ENCODE measurements around the gene HMGCR. TPM values are rescaled to one million over a fixed set of nuclear protein-coding genes. Genes with fewer than 3 reads are reported as not detected.

Gene HMGCR
- total RNA-seq, 5 donors from 2014 or later (not counting 1 experiment from before 2014, with no cell fraction given): 29.6 to 47.2 (median 41.6) TPM

DNA sequence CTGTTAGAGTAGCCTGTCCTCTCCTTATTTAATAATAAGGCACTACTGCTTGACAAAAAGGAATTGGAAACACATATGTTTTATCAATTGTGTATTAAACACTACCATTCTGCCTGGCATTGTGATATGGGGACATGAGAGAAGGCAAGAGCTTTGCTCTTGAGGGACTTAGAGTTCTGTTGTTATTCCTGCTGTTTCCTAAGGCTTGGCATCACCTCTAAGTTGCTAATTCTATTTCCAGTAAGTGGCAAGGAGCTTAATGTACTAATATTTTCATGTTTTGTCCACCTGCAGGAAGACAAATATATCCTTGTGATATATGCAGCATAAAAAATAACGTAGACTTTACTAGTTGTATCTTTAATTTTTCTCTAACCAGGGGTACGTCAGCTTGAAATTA, 12.6 kb downstream of the HMGCR start:
- Histone ChIP-seq H3K4me1 (ENCODE audit: control insufficient read depth in 1 of 2, extremely low read depth in 1 of 2, insufficient read depth in 2 of 2, low read length in 2 of 2) (no peaks in the 10 kb centered on the region), H3K27me3 (replicated peaks in 1 of 2; ENCODE audit: control insufficient read depth in 2 of 2, extremely low read depth in 1 of 2, insufficient read depth in 2 of 2, low read length in 1 of 2) (no peaks in the 10 kb centered on the region), H3K36me3 (ENCODE audit: control insufficient read depth in 2 of 2, extremely low read depth in 1 of 2, insufficient read depth in 1 of 2, low read length in 1 of 2) (peaks cover 9 to 66% of the 10 kb centered on the region in 2 donors), H3K27ac (ENCODE audit: low read length) (no peak overlapping the region), H3K9me3 (no peaks in the 10 kb centered on the region), H3K4me3 (ENCODE audit: control insufficient read depth in 1 of 2, extremely low read depth in 1 of 2, low read length in 1 of 2) (no peak overlapping the region)
- DNase-seq (no peak), ATAC-seq (replicated peaks in 1 of 4) (no peak)
- POLR2A ChIA-PET: interaction anchor here in 1 of 2 donors (1.0 kb wide), 1 partner anchor 9 kb away, joined by 3 read pairs; no protein-coding TSS in a partner anchor
- Mint-ChIP-seq H3K9me3 (no peaks in the 10 kb centered on the region), H3K36me3 (peaks cover 62% of the 10 kb centered on the region), H3K27ac (no peak overlapping the region), H3K4me1 (peaks cover 0 to 2% (median 1%) of the 10 kb centered on the region in 3 donors), H3K27me3 (no peaks in the 10 kb centered on the region), H3K4me3 (no peak overlapping the region)
- WGBS (ENCODE audit: insufficient coverage): no CpG with 5 or more reads among the region's 2 CpGs
- CTCF ChIA-PET: no interaction called here

DNA sequence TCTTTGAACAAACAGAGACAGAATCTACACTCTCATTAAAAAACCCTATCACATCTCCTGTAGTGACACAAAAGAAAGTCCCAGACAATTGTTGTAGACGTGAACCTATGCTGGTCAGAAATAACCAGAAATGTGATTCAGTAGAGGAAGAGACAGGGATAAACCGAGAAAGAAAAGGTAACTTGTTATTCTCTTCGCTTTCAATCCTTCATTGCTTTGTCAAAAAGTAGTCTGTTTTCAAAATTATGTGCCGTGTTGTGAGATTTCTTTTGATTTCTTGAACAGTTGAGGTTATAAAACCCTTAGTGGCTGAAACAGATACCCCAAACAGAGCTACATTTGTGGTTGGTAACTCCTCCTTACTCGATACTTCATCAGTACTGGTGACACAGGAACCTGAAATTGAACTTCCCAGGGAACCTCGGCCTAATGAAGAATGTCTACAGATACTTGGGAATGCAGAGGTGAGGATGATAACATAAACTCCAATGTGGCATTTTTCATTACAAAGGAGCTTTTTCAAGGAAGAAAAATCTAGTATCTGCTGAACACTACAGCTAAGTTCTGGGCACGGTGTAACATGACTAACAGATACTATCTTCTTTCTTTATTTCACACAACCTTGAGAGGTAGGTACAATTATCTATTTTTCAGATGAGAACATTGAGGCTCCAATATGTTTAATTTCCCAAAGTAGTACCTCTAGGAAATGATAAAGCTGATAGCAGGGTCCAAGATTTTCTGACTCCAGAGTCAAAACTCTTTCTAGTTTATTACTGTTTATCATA, 14.3 kb downstream of the HMGCR start:
- POLR2A ChIA-PET: interaction anchor here (0.6 to 1.0 kb wide), 6 partner anchors 9 to 675 kb away, joined by 3 to 6 read pairs (median 4); no protein-coding TSS in a partner anchor

DNA sequence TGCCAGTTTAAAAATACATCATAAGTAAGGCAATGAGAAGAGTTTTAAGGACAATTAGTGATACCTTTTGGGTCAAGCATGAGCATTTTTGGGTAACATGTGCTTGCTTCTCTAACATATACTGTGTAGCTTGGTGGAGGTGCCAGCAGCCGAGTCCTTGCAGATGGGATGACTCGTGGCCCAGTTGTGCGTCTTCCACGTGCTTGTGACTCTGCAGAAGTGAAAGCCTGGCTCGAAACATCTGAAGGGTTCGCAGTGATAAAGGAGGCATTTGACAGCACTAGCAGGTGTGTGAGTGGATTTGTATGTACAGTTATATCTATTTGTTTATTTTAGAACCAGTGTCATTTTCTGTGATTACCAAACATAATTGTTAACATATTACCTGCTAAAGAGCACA, 18.2 kb downstream of the HMGCR start:
- Mint-ChIP-seq H3K4me1 (peaks cover 0 to 2% (median 1%) of the 10 kb centered on the region in 3 donors), H3K36me3 (peaks cover 63% of the 10 kb centered on the region), H3K27me3 (no peaks in the 10 kb centered on the region), H3K9me3 (no peaks in the 10 kb centered on the region), H3K27ac (no peak overlapping the region), H3K4me3 (no peak overlapping the region)
- CTCF ChIA-PET: no interaction called here
- 100% methylated on average over 4 of the region's 6 CpGs for WGBS (ENCODE audit: insufficient coverage)
- no peaks in the 10 kb centered on the region for H3K4me1 ChIP-seq (ENCODE audit: control insufficient read depth in 1 of 2, extremely low read depth in 1 of 2, insufficient read depth in 2 of 2, low read length in 2 of 2)
- H3K4me3 ChIP-seq (ENCODE audit: control insufficient read depth in 1 of 2, extremely low read depth in 1 of 2, low read length in 1 of 2): no peak overlapping the region
- DNase-seq: no peak
- no peaks in the 10 kb centered on the region for H3K9me3 ChIP-seq
- H3K27me3 ChIP-seq (replicated peaks in 1 of 2; ENCODE audit: control insufficient read depth in 2 of 2, extremely low read depth in 1 of 2, insufficient read depth in 2 of 2, low read length in 1 of 2): no peaks in the 10 kb centered on the region
- H3K27ac ChIP-seq (ENCODE audit: low read length): no peak overlapping the region
- ATAC-seq (replicated peaks in 1 of 4): no peak
- POLR2A ChIA-PET: no interaction called here
- H3K36me3 ChIP-seq (ENCODE audit: control insufficient read depth in 2 of 2, extremely low read depth in 1 of 2, insufficient read depth in 1 of 2, low read length in 1 of 2): peaks cover 10 to 77% of the 10 kb centered on the region in 2 donors

More for the DNA sequence above, 14.3 kb downstream of the HMGCR start:
- H3K9me3 Mint-ChIP-seq: no peaks in the 10 kb centered on the region
- ATAC-seq (replicated peaks in 1 of 4): no peak
- CTCF ChIA-PET: interaction anchor here in 1 of 2 donors (0.9 kb wide), 1 partner anchor 925 kb away, joined by 5 read pairs; no protein-coding TSS in a partner anchor
- Histone ChIP-seq H3K36me3 (ENCODE audit: control insufficient read depth in 2 of 2, extremely low read depth in 1 of 2, insufficient read depth in 1 of 2, low read length in 1 of 2) (peaks cover 9 to 69% of the 10 kb centered on the region in 2 donors), H3K27me3 (replicated peaks in 1 of 2; ENCODE audit: control insufficient read depth in 2 of 2, extremely low read depth in 1 of 2, insufficient read depth in 2 of 2, low read length in 1 of 2) (no peaks in the 10 kb centered on the region), H3K4me3 (ENCODE audit: control insufficient read depth in 1 of 2, extremely low read depth in 1 of 2, low read length in 1 of 2) (no peak overlapping the region), H3K4me1 (ENCODE audit: control insufficient read depth in 1 of 2, extremely low read depth in 1 of 2, insufficient read depth in 2 of 2, low read length in 2 of 2) (no peaks in the 10 kb centered on the region), H3K27ac (ENCODE audit: low read length) (no peak overlapping the region), H3K9me3 (no peaks in the 10 kb centered on the region)
- H3K4me1 Mint-ChIP-seq: peaks cover 0 to 2% (median 1%) of the 10 kb centered on the region in 3 donors
- H3K27ac Mint-ChIP-seq: no peak overlapping the region
- DNase-seq: no peak
- no peak overlapping the region for H3K4me3 Mint-ChIP-seq
- H3K36me3 Mint-ChIP-seq: peaks cover 62% of the 10 kb centered on the region
- no peaks in the 10 kb centered on the region for H3K27me3 Mint-ChIP-seq
- WGBS (ENCODE audit: insufficient coverage): 50% methylated on average over 3 of the region's 7 CpGs

DNA sequence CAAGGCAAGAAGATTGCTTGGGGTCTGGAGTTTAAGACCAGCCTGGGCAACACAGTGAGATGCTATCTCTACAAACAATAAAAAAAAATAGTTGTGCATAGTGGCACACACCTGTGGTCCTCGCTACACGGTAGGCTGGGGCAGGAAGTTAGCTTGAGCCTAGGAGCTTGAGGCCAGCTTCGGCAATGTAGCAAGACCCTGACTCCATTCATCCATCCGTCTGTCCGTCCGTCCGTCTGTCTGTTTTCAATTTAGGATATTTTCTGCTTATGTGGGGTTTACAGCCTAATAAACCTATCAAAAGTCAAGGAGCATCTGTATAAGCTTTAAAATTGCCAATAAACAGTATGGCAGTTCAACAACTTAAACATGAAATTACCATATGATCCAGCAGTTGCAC, 19.7 kb downstream of the HMGCR start:
- Mint-ChIP-seq H3K4me3 (no peak overlapping the region), H3K27ac (no peak overlapping the region)
- CTCF ChIA-PET: no interaction called here

DNA sequence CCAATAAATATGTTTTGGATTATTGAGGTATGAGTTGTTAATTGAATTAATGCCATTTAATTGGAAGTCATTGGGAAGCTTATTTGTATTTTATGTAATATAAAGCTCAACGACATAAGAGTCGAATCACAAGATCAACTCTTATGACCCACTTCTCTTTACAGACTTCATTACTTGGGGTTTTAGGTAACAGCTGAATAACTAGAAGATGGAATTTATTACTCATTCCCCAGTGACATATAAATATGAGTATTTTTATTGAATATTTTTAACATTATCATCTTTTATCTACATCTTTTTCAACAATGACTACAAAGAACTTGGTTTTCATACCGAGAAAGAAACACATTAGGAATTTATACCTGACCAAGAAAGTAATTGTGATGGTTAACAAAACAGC, 21.1 kb downstream of the HMGCR start:
- no peak for ATAC-seq (replicated peaks in 1 of 4)
- Histone ChIP-seq H3K36me3 (ENCODE audit: control insufficient read depth in 2 of 2, extremely low read depth in 1 of 2, insufficient read depth in 1 of 2, low read length in 1 of 2) (peaks cover 10 to 71% of the 10 kb centered on the region in 2 donors), H3K4me1 (ENCODE audit: control insufficient read depth in 1 of 2, extremely low read depth in 1 of 2, insufficient read depth in 2 of 2, low read length in 2 of 2) (no peaks in the 10 kb centered on the region), H3K27me3 (replicated peaks in 1 of 2; ENCODE audit: control insufficient read depth in 2 of 2, extremely low read depth in 1 of 2, insufficient read depth in 2 of 2, low read length in 1 of 2) (no peaks in the 10 kb centered on the region), H3K4me3 (ENCODE audit: control insufficient read depth in 1 of 2, extremely low read depth in 1 of 2, low read length in 1 of 2) (no peak overlapping the region), H3K9me3 (no peaks in the 10 kb centered on the region), H3K27ac (ENCODE audit: low read length) (no peak overlapping the region)
- POLR2A ChIA-PET: interaction anchor here in 1 of 2 donors (0.6 kb wide), 1 partner anchor 12 kb away, joined by 3 read pairs; no protein-coding TSS in a partner anchor
- H3K4me3 Mint-ChIP-seq: no peak overlapping the region
- CTCF ChIA-PET: no interaction called here
- no CpG with 5 or more reads among the region's 3 CpGs for WGBS (ENCODE audit: insufficient coverage)
- H3K9me3 Mint-ChIP-seq: no peaks in the 10 kb centered on the region
- DNase-seq: no peak
- no peaks in the 10 kb centered on the region for H3K4me1 Mint-ChIP-seq
- H3K27ac Mint-ChIP-seq: no peak overlapping the region
- H3K27me3 Mint-ChIP-seq: no peaks in the 10 kb centered on the region
- peaks cover 53% of the 10 kb centered on the region for H3K36me3 Mint-ChIP-seq

More for the DNA sequence above, 19.7 kb downstream of the HMGCR start:
- POLR2A ChIA-PET: no interaction called here
- Mint-ChIP-seq H3K36me3 (peaks cover 56% of the 10 kb centered on the region), H3K4me1 (no peaks in the 10 kb centered on the region), H3K27me3 (no peaks in the 10 kb centered on the region), H3K9me3 (no peaks in the 10 kb centered on the region)
- Histone ChIP-seq H3K9me3 (no peaks in the 10 kb centered on the region), H3K27ac (ENCODE audit: low read length) (no peak overlapping the region), H3K4me3 (ENCODE audit: control insufficient read depth in 1 of 2, extremely low read depth in 1 of 2, low read length in 1 of 2) (no peak overlapping the region), H3K36me3 (ENCODE audit: control insufficient read depth in 2 of 2, extremely low read depth in 1 of 2, insufficient read depth in 1 of 2, low read length in 1 of 2) (peaks cover 10 to 71% of the 10 kb centered on the region in 2 donors), H3K4me1 (ENCODE audit: control insufficient read depth in 1 of 2, extremely low read depth in 1 of 2, insufficient read depth in 2 of 2, low read length in 2 of 2) (no peaks in the 10 kb centered on the region), H3K27me3 (replicated peaks in 1 of 2; ENCODE audit: control insufficient read depth in 2 of 2, extremely low read depth in 1 of 2, insufficient read depth in 2 of 2, low read length in 1 of 2) (no peaks in the 10 kb centered on the region)
- ATAC-seq (replicated peaks in 1 of 4): no peak
- DNase-seq: no peak
- 100% methylated on average over 2 of the region's 7 CpGs for WGBS (ENCODE audit: insufficient coverage)

DNA sequence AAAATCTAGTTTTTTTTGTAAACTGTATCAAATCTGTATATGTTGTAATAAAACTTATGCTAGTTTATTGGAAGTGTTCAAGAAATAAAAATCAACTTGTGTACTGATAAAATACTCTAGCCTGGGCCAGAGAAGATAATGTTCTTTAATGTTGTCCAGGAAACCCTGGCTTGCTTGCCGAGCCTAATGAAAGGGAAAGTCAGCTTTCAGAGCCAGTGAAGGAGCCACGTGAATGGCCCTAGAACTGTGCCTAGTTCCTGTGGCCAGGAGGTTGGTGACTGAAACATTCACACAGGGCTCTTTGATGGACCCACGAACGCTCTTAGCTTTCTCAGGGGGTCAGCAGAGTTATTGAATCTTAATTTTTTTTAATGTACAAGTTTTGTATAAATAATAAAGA, 24.3 kb downstream of the HMGCR start:
- H3K9me3 Mint-ChIP-seq: no peaks in the 10 kb centered on the region
- no peak overlapping the region for H3K27ac Mint-ChIP-seq
- Histone ChIP-seq H3K27ac (ENCODE audit: low read length) (no peak overlapping the region), H3K4me1 (ENCODE audit: control insufficient read depth in 1 of 2, extremely low read depth in 1 of 2, insufficient read depth in 2 of 2, low read length in 2 of 2) (no peaks in the 10 kb centered on the region), H3K27me3 (replicated peaks in 1 of 2; ENCODE audit: control insufficient read depth in 2 of 2, extremely low read depth in 1 of 2, insufficient read depth in 2 of 2, low read length in 1 of 2) (no peaks in the 10 kb centered on the region), H3K36me3 (ENCODE audit: control insufficient read depth in 2 of 2, extremely low read depth in 1 of 2, insufficient read depth in 1 of 2, low read length in 1 of 2) (peaks cover 10 to 49% of the 10 kb centered on the region in 2 donors), H3K9me3 (no peaks in the 10 kb centered on the region), H3K4me3 (ENCODE audit: control insufficient read depth in 1 of 2, extremely low read depth in 1 of 2, low read length in 1 of 2) (no peak overlapping the region)
- H3K4me3 Mint-ChIP-seq: no peak overlapping the region
- no peaks in the 10 kb centered on the region for H3K4me1 Mint-ChIP-seq
- DNase-seq (no peak), ATAC-seq (replicated peaks in 1 of 4) (no peak)
- ChIA-PET CTCF (no interaction called here), POLR2A (interaction anchor here in 1 of 2 donors (1.2 kb wide), 2 partner anchors 10 kb away, joined by 3 to 4 read pairs; no protein-coding TSS in a partner anchor)
- H3K36me3 Mint-ChIP-seq: peaks cover 37% of the 10 kb centered on the region
- no peaks in the 10 kb centered on the region for H3K27me3 Mint-ChIP-seq
- 94% methylated on average over 2 of the region's 4 CpGs for whole genome bisulfite sequencing (ENCODE audit: insufficient coverage)
